Stimulated activated CD4-positive, alpha-beta T cell treated with anti-CD3 and anti-CD28 coated beads, Interleukin-4, amount 100 ng/mL, for 48 hours (primary cell): Measurements from ENCODE around the gene MEFV.

Experiments used
- DNase-seq, 2 donors: peaks; one replicate each; pipeline ENCODE4 v3.0.0-alpha.2; 2020; ENCODE audit warnings: low read depth in 2 of 2

Gene MEFV

DNA sequence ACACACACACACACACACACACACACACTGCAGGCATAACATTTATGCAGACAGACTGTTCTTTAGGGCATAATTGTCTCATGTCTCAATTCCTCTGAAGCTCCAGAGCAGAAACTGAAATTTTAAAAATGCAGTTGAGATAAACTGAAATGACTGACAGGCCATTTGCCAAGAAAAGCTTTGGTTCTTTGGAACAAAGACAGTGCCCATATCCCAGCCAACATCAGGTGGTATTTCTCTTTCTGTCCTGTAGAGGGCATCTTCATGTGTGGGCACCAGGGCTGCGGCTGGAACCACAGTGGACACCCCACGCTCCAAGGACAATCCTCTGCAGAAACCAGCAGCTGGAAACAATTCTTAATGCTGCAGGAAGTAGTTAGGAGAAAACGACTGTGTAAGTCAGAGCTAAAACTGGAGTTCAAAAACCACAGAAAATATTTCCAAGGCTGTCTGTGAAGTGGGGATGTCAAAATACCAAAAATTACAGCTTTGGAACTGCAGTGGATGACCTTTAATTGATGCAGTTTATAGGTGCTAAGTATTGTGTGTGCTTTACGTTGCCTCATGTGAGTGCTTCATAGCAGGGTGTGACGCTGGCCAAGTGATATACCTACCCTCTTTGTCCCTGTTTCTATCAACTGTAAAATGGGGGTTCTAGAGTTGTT, 10.6 kb upstream of the MEFV start:
- DNase-seq, result no peak

DNA sequence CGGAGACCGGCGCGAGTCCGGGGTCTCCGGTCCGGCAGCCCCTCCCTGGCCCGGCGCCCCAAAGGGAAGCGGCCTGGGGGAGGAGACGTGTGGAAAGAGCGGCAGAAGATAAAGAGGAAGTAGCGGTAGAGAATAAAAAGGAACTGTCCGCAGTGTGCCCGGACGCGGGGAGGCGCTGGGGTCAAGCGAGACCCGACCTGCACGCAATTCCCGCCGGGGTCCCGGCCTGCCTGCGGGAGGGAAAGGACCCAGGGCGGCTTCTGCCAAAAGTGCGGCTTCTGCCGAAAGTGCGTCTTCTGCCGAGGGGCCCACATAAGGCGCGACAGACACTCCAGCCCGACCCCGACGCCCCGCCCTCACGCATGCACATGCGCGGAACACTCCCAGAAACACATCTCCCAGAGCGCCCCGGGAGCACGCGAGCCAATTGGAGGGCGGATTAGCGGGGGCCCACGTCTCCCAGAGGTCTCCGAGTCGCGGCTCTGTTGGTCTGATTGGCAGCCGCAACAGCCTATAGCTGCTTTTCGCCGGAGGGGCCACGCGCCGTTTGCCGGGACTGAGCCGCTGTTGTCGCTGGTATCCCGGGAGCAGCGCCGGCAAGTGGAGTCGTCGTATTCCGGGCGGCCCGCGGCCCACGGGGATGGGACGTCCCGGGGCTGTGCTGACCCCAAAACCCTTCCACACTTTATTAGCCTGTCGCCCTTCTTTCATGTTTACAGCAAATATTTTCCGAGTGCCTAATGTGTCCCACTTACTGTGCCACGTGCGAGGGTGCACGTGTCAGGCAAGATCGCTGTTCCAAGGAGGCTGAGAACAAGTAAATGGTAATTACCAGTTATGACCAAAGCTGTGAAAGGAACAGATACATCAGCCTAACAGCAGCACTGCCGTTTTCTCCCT, 8.0 kb upstream of the MEFV start:
- peak; percentile 97 to 99 for DNase-seq

DNA sequence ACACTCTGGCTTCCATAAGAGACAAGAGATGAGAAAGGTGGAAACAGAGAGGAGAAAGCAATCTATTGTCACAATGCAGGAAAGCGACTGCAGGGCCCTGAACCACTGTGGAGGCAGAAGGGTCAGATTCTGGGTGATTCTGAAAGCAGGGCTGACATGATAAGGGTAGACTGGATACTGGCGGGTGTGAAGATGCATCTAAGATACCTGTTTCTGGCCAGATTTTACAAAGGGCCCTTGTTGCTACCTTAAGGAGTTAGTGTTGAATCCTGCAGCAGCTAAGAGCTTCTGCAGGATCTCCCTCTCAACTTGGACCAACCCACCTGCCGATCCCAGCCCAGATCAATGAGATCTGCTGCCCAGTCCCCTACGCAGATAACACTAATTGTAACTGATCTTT, 6.1 kb upstream of the MEFV start:
- no peak for DNase-seq

DNA sequence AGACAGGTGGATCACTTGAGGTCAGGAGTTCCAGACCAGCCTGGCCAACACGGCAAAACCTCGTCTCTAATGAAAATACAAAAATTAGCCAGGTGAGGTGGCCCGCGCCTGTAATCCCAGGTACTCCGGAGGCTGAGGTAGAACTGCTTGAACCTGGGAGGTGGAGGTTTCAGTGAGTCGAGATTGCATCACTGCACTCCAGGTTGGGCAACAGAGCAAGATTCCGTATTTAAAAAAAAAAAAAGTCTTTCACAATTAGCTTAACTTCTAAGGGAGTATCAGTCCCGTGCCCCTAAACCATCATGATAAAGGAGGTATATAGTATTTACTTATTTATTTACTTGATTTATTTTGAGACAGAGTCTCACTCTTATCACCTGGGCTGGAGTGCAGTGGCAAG, 3.4 kb upstream of the MEFV start:
- DNase-seq, result no peak

DNA sequence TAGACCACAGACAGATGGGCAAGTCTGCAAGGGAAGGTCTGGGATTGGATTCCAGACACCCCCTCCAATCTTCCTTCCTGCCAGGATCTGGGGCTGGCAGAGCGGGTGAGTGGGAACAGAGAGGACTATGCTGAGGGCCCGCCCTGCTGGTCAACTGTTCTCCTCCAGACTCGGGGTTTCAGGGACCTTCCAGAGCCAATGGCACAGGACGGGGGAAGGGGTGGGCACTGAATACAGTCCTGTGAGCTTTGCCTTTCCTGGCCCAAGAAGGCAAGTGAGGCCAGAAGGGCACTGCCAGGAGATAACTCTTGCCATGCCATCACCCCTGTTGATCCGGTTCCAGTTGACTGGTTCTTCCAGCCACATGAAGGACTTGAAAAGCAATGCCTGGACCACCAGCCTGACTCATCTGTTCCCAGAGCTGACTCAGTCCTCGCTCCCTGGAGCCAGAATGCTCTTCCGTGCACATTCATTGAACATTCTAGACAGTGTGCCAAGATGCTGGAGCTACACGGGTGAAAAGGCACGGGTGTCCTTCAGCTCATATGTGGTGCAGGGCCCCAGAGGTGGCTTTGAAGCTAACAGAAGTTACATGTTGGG, 533 bp upstream of the MEFV start:
- DNase-seq, result no peak

DNA sequence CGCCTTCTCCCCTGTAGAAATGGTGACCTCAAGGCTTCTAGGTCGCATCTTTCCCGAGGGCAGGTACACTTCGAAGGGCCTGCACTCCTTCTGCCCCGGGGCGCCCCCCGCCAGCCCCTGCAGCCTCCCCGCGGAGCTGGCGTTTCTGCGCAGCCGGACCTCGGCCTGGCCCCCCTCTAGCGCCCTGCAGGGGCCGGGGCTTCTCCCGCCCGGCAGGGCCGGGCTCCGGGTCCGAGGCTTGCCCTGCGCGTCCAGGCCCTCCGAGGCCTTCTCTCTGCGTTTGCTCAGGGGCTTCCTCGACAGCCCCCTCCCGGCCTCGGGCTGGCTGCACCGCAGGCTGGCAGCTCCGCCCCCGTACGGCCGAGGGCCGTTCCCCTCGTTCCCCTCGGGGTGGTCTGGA, 2.1 kb downstream of the MEFV start:
- no peak for DNase-seq

DNA sequence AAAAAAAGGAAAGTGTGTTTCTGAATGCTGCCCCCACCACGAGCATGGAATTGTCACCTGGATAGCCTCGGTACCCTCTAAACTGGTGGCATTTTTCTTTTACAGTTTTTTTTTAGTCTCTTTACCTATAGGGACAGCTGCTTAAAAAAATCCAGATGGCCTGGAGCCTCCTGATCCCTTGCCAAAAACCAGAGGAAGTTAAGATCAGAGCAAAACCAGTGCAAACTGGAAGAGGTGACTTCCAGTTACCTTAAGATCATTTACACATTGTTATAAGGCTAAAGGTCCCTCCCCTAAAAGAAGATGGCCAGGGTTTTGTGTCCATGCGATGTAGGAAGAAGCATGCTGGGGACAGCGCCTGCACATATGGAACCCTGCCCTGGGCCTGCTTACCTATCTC, 3.5 kb downstream of the MEFV start:
- DNase-seq, result no peak

DNA sequence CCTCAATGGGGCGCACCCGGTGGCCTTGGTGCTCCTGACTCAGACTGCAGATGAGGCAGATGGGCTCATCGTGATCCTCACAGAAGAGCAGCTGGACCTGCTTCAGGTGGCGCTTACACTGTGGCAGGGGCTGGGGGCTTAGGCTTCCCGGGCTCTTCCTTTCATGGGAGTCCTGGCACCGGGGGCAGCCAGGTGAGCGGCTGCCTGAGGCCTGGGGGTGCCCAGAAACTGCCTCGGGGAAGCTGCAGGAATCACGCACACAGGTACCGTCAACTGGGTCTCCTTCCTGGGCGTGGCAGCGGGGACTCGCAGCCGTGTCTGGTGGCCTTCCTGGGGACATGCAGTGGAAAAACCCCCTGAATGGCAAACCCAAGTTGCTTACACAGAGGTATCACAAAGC, 7.0 kb downstream of the MEFV start:
- DNase-seq, result no peak

DNA sequence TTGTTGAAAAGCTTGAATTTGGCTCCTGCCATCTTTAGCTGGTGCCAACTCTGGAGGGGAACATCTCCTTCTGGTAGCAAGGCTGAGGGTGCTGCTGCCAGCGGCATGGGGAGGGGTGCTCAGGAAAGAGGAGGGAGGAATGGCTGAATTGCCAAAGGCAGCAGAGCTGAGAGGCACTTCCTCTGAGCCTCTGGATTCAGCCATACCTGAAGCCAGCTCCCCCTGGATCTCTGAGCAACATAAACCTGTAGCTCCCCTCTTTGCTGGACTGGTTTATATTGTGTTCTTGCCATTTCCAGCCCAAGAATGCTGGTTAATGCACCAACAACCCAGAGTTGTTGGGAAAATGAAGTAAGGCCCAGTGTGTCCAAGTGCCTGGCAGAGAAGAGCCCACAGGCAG, 7.4 kb downstream of the MEFV start:
- DNase-seq, result no peak

DNA sequence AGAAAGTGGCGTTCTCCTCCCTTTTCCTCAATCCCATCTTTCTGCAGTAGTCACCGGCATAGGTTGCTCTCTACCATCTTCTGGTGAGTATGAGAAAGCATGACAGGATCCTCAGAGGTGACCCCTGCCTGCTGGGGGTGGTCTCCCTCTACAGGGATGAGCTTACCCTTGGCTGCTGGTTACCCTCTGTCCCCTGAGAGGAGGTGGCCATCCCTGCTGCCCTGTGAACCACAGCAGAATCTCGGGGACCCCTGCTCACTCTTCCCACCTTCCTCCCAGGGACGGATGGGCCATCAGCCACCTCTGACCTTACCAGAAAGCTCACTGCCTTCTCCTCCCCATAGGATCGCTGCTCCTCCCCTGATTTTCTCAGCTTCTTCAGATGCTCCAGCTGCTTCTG, 7.8 kb downstream of the MEFV start:
- DNase-seq, result no peak

DNA sequence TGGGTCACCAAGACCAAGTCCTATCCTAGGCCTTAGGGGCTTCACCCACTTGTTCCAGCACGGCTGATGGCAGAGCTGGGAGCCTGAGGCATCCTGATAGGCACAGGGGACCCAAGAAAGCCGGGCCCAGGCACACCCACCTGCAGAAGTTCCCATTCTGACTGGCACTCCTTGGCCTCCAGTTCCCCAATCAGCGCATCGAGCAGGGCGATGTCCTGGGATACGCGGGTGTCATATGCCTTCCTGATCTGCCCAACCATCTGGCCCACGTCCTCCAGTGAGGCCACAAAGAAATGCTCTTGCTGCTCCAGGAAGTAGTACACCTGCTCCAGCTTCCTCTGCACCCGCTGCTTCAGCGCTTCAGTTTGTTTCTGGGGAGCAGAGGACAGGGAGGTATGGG, 9.6 kb downstream of the MEFV start:
- no peak for DNase-seq

DNA sequence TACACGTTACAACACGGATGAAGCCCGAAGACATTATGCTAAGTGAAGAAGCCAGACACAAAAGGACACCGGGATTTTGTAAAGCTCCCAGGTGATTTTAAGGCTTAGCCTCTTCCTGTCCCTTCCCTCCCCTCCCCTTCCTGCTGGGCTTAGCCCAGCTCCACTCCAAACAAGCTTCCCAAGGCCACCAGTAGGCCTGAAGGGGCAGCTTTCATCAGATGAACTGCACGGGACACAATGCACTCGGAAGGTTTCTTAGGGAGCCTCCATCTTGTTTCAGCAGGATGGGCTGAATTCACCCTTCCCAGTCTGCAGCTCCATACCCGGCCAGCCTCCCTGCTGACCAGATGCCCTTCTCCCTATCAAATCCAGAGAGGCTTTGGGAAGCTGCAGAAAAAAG, 10.4 kb downstream of the MEFV start:
- DNase-seq, result no peak

DNA sequence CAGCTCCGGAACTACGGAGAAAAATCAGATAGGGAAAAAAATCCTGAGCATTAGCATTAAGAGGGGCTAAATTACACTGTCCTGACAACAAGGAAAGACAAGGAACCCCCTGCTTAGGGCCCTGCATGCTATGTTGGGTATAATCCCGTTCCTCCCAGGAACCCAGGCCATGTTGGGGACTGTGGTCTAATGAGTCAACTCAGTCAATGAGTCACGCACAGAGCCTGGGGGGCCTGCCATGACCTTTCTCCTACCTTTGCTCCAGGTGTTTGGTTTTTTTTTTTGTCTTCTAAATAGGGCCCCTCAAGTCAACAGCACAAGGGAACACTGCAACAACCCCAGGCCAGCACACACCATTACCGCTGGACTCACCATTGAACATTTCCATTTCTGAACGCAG, 12.6 kb downstream of the MEFV start:
- no peak for DNase-seq

DNA sequence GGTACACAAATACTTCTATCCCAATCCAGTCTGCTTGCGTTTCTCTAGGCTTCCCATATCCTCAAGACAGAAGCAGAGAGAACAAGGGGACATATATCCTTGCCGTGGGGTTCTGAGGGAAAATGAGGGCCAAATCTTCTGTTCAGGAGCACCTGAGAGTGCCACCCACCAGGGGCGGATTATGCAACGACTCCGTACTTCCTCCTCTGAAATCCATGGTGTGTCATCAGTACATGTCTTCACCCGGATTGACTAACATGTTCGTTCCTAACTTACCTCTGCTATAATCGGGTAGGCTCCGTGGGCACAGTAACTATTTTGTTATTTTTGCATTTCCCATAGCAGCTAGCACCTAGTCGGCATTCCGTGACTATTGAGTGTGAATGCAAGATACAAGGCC, 13.7 kb downstream of the MEFV start:
- DNase-seq, result no peak

DNA sequence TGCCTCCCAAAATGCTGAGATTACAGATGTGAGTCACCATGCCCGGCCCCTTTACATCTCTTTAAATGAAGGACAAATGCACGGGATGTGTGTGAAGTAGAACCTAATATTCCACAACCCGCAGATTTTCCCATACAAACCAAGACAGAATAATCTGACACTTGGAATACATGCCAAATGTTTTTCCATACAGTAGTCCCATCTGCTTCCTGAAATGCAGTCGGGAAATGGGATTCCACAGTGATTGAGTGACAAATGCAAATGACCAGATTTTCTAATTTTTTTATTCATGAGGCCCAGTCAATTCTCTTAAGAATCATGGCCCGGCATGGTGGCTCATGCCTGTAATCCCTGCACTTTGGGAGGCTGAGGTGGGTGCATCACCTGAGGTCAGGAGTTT, 14.7 kb downstream of the MEFV start:
- no peak for DNase-seq

DNA sequence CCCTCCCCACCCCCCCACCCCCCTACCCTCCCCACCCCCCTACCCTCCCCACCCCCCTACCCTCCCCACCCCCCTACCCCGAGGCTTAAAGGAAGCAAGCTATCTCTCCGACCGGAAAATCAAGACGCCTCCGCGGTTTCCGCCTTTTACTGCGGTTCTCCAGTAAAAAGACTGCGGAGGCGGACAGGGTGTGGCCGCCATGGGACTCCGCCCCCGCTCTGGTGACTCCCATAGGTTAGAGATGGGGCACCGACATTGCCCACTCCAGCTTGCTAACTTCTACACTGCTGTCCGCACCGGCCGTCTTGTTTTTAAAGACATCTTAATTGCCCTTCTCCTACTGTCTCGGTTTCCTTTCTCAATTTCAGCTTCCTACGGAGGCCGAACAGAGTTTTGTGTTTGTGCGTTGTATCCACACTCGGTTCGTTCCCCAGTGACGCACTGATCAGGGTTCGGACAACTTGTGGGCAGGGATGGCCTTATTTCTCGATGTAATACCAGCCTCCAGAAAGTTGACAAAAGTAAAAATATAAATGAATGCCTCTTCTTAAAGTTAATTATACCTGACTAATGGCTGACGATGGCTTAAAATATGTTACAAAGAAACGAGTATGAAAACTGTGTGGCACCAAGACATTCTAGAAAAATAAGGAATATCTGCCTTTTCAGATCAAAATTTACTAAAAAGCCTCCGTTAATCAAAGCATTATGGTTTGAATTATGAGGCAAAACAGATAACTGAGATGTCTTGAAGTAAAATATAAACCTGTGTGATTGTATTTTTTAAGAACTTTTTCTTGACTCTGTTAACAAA, 20.4 kb downstream of the MEFV start:
- peak in 1 of 2 donors; percentile 19 for DNase-seq

DNA sequence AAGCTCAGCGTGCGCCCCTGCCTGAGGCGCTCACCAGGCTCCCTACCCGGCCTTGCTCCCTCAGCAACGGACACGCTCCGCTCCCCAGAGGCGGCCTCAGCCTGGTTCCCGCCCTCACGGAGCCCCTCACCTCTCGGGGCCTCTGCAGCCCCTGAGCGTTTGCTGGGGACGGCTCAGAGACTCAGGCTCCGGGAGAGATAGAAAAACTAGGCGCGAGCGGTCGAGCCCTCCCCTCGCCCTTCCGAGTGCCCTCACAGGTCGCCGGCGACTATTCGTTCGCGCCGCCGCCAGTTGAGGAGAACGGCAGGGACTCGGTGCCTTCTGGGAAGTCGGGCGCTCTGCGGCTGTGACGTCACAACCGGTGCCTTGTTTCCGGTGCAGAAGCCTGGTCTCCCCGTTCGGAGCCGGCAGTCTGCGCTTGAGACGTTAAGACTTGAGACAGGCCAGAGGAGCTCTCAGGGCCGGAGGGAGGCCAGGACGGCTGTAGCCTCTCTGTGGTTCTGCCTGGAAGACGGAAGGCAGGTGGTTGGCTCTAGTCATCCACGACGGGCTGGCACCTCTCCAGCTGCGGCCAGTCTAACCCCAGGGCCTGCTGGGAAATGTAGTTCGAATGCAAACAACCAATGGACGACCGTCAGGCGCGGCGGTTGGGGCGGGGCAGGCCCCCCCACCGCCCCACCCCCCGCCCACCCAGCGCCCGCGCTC, 21.4 kb downstream of the MEFV start, which contains the start of gene ZNF200:
TSS of gene ZNF200 (minus strand) at position 302 of the 705 bp plus-strand sequence. CDS start 1,403 bp downstream, outside the sequence.
- DNase-seq, result peak; percentile 92 to 93

DNA sequence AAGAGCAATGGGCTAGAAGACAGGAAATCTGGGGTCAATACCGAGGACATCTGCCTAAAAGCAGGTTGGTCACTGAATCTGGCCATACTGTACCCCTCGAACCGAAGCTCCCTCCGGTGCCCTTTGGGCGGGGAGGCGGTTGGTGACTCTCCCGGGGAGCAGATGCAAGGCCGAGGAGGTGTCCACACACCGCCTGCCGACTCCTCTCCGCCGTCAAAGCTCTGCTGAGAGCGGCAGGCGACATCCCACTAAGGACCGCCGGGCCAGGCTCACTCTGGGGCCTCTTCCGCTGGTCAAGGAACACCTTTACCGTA, 21.9 kb downstream of the MEFV start:
- peak in 1 of 2 donors; percentile 12 for DNase-seq

DNA sequence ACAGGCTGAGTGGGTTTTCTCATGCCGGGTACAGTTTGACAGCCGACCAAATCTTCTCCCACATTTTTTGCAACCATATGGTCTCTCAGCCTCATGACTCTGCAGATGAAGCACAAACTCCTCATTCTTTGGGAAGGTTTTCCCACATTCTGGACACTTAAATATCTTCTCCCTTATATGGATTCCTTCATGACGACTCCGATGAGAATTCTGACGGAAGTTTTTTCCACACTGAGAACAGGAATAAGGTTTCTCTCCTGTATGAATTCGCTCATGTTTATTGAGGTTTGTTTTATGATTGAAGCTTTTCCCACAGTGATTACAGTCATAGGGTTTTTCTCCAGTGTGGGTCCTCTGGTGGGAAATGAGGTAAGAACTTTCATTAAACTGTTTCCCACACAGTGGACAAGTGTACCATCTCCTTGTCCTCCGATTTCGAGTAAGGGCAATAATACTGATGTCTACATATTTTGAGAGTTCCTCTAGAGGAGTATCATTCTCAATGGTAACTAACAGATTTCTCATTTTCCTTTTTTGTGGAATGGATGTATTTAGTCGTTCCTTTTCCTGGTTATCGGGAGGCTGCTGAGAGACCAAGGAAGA, 32.4 kb downstream of the MEFV start:
- DNase-seq, result no peak

DNA sequence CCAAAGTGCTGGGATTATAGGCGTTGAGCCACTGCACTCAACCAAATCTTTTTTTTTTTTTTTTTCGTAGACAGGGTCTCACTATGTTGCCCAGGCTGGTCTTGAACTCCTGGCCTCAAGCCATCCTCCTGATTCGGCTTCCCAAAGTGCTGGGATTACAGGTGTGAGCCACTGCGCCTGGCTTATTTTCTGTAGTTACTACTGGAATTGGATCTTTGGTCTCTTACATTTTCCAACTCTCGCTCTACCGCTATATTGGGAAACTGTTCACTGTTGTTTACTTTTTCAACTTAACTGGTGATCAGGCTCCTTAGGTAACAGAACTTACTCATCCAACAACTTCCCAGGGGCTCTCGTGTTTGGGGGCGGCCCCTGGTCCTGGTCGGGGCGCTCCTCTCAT, 35.6 kb downstream of the MEFV start:
- no peak for DNase-seq

DNA sequence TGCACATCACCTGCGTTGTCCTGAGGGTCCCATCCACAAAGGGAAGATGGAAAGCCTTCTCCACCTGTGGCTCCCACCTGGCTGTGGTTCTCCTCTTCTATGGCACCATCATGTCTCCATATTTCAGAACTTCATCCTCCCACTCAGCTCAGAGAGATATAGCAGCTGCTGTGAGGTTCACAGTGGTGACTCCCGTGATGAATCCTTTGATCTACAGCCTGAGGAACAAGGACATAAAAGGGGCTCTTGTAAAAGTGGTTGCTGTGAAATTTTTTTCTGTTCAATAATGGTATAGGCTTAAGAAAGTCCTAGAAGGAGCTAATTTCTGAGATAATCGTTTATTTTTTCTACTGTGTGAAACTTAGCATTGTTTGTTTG, 40.2 kb downstream of the MEFV start:
- no peak for DNase-seq
